ENCODE measurements around the gene CYLD.
A peak's percentile ranks its signal among the peaks of the same experiment; 100 is the strongest.

CYLD gene

DNA sequence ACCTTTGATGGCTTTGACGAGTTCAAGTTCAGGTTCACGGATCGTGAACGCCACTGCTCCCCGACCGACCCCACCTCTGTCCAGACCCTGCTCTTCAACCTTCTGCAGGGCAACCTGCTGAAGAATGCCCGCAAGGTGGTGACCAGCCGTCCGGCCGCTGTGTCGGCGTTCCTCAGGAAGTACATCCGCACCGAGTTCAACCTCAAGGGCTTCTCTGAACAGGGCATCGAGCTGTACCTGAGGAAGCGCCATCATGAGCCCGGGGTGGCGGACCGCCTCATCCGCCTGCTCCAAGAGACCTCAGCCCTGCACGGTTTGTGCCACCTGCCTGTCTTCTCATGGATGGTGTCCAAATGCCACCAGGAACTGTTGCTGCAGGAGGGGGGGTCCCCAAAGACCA is 30.8 kb upstream of the CYLD start:
- DNase-seq (ENCODE audit: low read depth in 2 of 2) = no peak

DNA sequence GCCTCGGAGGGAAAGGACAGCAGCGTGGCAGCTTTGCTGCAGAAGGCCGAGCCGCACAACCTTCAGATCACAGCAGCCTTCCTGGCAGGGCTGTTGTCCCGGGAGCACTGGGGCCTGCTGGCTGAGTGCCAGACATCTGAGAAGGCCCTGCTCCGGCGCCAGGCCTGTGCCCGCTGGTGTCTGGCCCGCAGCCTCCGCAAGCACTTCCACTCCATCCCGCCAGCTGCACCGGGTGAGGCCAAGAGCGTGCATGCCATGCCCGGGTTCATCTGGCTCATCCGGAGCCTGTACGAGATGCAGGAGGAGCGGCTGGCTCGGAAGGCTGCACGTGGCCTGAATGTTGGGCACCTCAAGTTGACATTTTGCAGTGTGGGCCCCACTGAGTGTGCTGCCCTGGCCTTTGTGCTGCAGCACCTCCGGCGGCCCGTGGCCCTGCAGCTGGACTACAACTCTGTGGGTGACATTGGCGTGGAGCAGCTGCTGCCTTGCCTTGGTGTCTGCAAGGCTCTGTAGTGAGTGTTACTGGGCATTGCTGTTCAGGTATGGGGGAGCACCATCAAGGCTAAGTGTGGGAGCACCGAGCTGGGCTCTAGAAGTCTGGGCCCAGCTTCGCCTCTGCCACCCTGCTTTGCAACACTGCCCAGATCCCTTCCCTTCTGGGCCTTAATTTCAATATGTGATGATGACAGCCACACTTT is 29.9 kb upstream of the CYLD start:
- no peak for DNase-seq (ENCODE audit: low read depth in 2 of 2)

DNA sequence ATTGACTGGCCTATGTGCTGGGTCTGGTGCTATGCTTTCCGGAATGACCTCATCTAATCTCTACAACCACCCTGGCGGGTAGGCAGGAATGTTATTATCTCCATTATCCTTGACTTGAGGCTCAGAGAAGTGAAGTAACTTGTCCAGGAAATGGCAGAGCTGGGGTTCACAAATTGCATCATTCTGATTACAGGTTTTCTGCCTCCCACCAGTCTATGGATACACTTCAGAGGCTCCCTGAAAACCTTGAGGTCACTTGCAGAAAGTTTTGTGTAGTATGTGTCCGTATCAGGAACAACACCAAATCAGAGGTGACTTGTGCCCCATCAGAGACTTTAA is 29.4 kb upstream of the CYLD start:
- no peak for DNase-seq (ENCODE audit: low read depth in 2 of 2)

DNA sequence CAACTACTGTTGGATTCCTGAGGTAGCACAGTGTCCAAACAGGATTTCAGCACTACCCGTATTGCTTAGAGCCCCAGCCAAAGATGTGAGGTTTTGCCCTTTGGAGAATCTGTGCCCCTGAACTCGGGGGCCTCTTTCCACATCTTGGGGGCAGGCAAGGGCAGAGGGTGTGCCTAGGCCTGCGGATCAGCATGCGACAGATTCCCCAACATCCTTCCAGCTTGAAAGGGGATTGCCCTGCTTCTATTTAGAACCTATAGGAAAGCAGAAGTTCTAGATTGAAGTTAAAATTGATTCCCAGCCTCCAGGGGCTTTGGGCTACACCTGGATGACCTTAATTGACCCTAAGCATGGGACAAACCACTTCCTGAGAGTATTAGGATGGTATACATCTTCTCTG is 28.9 kb upstream of the CYLD start:
- no peak for DNase-seq (ENCODE audit: low read depth in 2 of 2)

DNA sequence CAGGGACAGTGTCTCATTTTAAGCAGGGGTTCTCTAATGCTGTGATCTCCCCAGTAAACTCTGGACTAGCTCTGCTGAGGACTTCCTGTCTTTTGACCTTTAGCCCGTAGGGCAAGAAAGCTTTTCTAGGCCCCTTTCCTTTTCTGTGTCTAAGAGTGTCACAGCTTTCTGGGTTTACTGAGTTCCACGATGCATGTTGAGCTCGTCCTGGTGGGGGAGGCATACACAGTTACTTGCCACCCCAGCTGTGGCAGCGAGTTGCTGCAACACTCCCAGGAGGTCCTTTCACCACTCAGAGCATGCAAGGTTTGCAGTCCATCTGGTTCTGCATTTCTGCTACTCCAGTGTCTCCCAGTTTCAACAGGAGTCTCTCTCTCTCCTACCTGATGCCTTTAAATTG is 24.8 kb upstream of the CYLD start:
- DNase-seq (ENCODE audit: low read depth in 2 of 2) = no peak

DNA sequence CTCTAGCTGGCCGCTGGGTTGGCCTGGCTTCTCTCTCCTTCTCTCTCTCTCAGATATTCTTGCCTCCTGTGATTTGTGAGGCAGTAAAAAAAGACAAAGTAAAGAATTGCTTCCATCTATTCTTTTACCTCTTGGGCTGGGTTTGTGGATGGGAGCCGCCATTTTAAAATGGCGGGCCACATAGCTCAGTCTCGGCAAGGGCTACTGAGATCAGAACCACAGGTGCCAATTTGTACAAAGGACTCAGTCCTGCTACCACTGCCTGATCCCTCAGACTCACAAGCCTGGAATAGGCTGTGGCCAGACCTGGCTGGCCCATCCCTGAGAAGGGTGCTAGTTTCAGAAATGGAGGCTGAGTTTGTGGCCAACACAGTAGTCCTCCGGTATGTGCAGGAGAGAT is 24.4 kb upstream of the CYLD start:
- no peak for DNase-seq (ENCODE audit: low read depth in 2 of 2)

DNA sequence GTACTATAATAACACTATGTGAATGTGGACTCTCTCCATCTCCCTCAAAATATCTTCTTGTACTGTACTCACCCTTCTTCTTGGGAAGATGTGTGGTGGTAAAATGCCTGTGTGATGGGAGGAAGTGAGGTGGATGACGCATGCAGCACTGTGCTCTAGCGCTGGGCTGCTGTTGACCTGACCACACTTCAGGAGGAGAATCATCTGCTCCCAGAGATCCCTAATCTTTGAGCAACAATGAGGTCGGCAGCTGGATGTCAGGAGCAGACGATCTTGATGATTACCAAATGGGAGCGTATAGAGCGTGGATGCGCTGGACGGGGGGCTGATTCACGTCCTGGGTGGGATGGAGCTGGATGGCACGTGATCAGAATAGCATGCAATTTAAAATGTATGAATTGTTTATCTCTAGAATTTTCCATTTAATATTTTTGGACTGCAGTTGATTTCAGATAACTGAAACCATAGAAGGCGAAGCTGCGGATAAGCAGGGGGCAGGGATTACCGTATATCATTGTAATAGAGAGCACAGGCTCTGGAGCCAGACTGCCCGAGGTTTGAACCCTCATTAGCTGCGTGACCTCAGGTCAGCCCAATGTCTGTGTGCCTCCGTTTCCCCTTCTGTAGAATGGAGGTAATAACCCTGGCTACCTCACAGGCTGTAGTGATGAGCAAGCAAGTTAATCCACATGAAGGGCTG is 23.7 kb upstream of the CYLD start:
- DNase-seq (ENCODE audit: low read depth in 2 of 2) = peak in 1 of 2 experiments; percentile 12

DNA sequence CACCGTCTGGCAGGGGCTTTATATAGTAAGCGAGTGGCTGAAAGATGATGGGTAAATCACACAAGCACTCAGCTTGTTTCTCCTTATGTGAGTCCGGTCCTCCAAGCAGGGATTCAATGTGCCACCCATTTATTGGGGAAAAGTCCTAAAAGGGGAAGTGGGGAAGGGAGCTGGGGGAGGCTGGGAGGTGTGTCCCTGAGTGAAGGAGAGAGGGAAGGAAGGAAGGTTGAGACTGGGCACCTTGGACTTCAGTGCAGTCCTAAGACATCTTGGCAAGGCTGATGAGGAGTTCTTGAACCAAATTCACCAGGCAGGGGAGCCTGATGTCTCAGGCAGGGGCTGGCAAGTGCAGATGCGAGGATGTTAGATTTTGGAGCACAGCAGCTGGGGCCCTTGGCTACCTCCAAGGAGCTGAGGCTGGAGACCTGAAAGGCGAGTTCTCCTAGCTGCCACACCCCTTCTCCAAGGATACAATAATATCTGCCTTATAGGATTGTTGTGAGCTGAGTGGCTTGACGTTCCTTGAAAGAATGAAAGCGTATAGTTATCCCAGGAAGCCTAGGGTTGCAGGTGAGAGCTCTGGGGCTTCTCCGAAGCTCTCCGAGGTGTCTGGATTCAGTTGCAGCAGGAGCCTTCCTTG is 23.0 kb upstream of the CYLD start:
- DNase-seq (ENCODE audit: low read depth in 2 of 2) = no peak

DNA sequence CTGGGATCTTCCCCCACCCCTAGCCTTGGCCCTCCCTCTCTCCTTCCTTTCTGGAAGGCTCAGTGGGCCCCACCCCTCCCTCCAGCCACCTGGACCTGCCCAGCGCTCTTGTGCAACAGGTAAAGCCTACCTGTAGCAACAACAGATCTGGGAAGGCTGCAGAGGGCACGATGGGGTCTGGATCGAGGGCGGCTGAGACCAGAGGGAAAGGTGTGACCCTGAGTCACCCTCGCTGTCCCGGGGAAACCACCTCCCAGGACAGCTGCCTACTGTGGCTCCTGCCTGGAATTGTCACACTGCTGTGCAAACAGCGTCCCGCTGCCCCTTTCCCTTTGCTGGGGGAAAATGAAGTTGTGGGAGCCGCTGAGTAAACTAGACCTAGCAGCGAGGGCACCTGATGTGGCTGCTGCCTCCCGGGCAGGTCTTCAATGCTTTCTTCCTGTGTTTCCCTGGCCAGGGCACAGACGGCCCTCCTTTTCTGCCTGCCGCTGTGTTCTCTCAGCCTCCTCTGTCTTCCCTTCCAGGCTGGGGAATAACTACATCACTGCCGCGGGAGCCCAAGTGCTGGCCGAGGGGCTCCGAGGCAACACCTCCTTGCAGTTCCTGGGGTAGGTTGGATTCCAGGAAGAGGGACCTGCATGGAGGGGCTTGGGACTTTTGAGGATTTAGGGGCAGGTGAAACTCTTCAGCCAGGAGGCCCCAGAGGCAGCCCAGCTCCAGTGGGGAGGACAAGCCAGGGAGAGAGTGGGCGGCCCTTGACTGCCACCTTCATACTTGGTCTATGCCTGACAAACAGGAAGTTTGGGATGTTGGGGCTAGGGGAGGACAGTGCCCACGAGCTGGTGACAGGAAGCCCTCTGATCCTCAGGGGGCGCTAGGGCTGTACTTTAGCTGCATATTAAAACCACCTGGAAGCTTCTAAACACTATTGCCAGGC is 22.2 kb upstream of the CYLD start:
- DNase-seq (ENCODE audit: low read depth in 2 of 2) = no peak

DNA sequence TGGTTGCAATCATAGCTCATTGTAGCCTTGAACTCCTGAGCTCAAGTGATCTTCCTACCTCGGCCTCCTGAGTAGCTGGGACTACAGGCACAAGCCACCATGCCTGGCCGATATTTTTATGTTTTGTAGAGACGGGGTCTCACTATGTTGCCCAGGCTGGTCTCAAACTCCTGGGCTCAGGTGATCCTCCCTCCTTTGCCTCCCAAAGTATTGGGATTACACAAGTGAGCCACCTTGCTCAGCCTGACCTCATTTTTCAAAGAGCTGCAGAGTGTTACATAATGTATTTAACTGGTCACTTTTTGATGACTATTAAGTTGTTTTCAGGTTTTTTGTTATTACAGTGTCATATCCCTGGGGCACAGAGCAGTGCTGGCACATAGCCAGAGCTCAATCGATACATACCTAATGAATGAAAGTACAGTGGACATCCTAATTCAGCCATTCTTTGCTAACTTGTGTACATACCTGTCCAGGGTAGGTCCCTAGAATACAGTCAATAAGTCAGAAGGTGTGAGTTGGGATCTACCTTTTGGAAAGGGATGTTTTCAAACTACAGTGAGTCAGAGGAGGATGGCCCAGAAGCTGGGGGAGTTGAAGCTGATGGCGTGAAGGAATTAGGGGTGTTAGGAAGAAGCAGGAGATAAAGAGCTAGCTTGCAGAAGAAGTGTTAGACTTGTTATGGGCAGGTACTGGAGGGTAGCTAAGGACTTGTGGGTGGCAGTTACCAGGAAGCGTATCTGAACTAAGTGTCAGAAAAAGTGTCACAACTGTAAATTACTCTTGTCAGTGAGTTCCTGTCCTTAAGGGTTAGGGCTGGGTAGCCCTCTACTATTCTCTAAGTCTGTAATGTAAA is 20.1 kb upstream of the CYLD start:
- no peak for DNase-seq (ENCODE audit: low read depth in 2 of 2)

DNA sequence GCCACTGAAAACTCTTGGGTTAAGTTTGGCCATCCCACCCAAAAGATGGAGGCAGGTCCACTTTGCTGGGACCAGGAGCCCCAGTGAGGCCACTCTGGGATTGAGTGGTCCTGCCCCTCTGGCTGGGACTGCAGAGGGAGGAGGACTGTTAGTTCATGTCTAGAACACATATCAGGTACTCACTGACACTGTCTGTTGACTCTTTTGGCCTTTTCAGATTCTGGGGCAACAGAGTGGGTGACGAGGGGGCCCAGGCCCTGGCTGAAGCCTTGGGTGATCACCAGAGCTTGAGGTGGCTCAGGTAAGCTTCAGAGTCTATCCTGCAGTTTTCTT is 19.5 kb upstream of the CYLD start:
- no peak for DNase-seq (ENCODE audit: low read depth in 2 of 2)

DNA sequence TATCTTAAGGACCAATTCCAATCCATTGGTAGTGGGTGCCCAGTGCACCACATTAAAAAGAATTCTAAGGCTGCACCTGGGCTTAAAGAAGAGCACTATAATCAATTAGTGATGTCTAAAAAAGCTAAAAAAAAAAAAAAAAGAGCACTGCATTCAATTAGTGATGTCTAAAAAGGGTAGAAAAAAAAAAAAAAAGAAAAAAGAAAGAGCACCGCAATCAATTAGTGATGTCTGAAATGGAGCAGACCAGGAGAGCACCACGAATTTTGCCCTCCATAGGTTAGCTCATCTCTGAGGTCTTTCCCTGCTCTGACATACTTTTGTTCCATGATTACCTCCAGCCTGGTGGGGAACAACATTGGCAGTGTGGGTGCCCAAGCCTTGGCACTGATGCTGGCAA is 18.9 kb upstream of the CYLD start:
- no peak for DNase-seq (ENCODE audit: low read depth in 2 of 2)

DNA sequence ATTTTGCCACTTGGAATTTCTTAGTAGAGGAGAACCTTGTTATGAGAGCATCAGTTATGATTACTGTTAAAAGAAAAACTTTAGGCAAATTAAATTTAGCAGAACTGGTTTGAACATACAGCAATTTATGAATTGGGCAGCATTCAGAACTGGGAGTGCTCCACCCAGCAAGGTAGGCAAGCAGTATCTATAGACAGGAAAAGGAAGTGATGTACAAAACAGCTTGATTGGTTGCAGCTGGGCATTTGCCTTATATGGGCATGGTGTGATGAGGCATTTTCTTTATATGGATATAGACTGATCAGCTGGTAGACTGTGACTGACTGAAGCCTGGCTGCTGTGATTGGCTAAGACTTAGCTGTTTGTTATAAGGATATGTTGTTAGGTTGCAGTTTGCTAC is 17.6 kb upstream of the CYLD start:
- no peak for DNase-seq (ENCODE audit: low read depth in 2 of 2)

DNA sequence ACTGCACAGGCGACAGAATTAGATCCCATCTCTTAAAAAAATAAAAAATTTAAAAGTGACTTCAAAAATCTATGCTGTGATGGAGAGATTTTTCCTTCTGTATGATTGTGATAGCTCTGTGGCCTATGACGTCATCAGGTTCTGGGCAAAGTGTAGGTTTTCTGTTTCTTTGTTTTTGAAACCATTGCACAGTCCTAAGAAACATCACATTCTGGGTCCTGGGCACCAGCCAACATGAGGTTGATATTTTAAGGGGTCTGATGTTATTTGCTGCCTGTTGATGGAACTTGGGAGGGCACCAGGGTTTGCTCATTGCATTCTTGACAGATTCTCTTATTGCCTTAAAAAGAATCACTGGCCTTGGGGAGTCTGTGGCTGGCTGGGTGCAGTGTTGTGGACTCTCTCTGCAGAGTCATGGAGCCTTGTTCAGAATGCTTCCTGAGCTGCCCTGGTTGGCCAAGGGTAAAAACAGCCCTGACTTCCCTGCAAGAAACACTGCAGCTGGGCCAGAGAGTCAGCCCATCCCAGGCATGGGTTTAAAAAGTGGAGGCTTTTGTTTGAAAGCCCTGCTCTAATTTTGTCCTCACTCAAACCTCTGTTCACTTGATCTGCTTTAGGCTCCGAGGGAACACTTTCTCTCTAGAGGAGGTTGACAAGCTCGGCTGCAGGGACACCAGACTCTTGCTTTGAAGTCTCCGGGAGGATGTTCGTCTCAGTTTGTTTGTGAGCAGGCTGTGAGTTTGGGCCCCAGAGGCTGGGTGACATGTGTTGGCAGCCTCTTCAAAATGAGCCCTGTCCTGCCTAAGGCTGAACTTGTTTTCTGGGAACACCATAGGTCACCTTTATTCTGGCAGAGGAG is 10.5 kb upstream of the CYLD start:
- DNase-seq (ENCODE audit: low read depth in 2 of 2) = no peak

DNA sequence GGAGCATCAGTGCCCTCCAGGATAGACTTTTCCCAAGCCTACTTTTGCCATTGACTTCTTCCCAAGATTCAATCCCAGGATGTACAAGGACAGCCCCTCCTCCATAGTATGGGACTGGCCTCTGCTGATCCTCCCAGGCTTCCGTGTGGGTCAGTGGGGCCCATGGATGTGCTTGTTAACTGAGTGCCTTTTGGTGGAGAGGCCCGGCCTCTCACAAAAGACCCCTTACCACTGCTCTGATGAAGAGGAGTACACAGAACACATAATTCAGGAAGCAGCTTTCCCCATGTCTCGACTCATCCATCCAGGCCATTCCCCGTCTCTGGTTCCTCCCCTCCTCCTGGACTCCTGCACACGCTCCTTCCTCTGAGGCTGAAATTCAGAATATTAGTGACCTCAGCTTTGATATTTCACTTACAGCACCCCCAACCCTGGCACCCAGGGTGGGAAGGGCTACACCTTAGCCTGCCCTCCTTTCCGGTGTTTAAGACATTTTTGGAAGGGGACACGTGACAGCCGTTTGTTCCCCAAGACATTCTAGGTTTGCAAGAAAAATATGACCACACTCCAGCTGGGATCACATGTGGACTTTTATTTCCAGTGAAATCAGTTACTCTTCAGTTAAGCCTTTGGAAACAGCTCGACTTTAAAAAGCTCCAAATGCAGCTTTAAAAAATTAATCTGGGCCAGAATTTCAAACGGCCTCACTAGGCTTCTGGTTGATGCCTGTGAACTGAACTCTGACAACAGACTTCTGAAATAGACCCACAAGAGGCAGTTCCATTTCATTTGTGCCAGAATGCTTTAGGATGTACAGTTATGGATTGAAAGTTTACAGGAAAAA is 9.7 kb upstream of the CYLD start:
- DNase-seq (ENCODE audit: low read depth in 2 of 2) = no peak

DNA sequence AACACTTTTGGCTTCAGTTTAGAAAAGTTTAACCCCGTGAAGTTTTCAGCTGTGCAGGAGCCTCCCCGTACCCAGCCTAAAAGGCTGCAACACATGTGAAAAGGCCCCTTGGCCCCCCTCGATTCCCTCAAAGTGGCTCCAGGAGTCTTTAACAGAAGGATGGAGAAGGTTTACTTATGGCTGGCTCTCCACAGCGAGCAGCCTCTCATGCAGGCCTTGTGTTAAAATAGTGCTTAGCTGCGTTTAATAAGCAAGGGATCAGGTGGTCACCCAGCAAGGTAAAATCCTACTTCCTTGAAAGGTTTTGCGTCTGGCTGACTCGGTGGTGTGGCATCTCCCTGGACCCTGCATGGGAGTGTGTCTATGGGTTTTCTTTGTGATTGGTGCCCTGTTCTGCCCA is 8.4 kb upstream of the CYLD start:
- DNase-seq (ENCODE audit: low read depth in 2 of 2) = no peak

DNA sequence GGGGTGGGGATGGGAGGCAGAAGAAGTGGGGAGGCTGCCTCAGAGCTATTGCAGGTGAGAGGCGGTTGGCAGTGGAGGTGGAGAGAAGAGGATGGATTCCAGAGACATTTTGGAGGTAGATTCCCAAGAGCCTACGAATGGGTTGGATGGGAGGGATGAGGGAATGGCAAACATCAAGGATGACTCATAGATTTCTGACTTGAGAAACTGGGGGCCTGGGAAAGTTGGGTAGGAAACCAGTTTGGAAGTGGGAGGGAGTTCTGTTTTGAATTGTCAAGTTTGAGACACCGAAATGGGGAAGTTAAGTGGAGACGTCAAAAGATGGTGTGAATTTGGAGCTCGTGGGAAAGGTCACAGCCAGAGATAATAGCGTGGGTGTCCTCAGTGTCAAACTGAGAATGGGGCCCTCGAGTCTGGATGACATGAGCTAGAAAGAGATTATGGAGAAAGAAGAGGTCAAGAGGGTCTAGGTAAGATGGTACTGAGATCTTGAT is 6.2 kb upstream of the CYLD start:
- no peak for DNase-seq (ENCODE audit: low read depth in 2 of 2)

DNA sequence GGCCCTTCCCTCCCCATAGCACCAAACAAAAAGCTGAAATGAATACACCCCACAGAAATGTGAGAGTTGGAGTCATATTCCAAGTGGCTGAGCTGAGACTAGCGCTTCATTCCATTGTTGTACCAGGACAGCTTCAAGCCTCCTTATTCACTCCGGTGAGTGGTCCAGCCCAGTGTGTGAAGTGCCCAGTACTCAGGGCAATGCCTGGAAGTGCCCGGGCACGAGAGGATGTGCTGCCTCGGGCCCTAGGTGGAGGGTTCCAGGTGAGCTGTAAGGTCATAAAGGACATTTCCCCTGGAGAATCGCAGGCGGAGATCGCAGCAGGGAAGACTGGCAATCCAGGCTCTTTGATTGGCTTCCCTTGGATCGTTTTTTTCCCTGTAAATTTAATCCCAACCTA is 5.4 kb upstream of the CYLD start:
- no peak for DNase-seq (ENCODE audit: low read depth in 2 of 2)

DNA sequence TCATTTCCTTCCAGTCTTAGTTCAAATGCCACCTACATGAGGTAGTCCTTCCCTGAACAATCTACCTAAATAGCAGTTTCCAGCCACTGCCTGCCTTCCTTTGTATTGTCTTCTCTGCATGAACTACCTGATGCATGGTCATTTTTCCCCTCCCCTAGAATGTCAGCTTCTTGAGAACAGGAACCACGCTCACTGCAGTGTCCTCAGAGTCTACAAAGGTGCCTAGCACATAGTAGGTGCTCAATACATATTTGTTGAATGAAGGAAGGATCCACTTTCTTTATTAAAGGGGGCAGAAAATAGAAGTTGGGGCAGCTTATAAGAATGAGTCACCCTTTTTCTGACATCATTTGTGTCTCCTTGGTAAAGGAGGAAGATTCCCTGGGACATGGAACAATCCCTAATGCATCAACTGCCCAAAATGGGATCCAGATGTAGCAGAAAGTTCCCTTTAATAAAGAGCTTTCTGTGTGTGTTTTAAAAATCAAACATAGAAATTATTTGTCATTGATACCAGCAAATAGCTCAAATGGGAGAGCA is 4.4 kb upstream of the CYLD start:
- no peak for DNase-seq (ENCODE audit: low read depth in 2 of 2)

Data from fibroblast of skin of left biceps (primary cell).